H1 (cell line): ENCODE measurements around the gene GABARAPL2. TPM values are rescaled to one million over a fixed set of nuclear protein-coding genes. Genes with fewer than 3 reads are reported as not detected.

Source experiments
- BRCA1 ChIP-seq: IDR thresholded peaks from 2 replicates; pipeline ENCODE4 v1.6.1; 2012; ENCODE audit warnings: low read depth, low read length, improper control_type of control experiment
- CHD1 ChIP-seq: IDR thresholded peaks from 2 replicates; pipeline ENCODE4 v1.6.1; 2012; ENCODE audit warnings: low read depth, low read length, improper control_type of control experiment
- CHD7 ChIP-seq: fragments of 300-600 bp; sonication (generic); IDR thresholded peaks from 2 replicates; pipeline ENCODE4 v1.7.1; 2012; ENCODE audit warnings: low read length, moderate library complexity, mild to moderate bottlenecking, inconsistent platforms; ENCODE audit not compliant: insufficient replicate concordance
- E2F6 ChIP-seq: IDR thresholded peaks from 2 replicates; pipeline ENCODE4 v1.6.1; 2012; ENCODE audit warnings: inconsistent platforms
- GABPA ChIP-seq: IDR thresholded peaks from 2 replicates; pipeline ENCODE4 v1.6.1; 2011; ENCODE audit warnings: mild to moderate bottlenecking, low read length, moderate library complexity, borderline replicate concordance; ENCODE audit not compliant: insufficient read depth
- SAP30 ChIP-seq: fragments of 300-600 bp; sonication (generic); IDR thresholded peaks from 2 replicates; pipeline ENCODE4 v1.7.1; 2012; ENCODE audit warnings: low read length, moderate library complexity, mild to moderate bottlenecking, inconsistent platforms; ENCODE audit not compliant: insufficient read depth, insufficient replicate concordance
- SIN3A ChIP-seq, 2 experiments: IDR thresholded peaks in 1 of 2; conservative IDR thresholded peaks in 1 of 2; 2 replicates each; pipeline ENCODE4 v1.6.1; 2011 to 2012; ENCODE audit warnings: low read length in 2 of 2, improper control_type of control experiment in 1 of 2, low read depth in 1 of 2, mild to moderate bottlenecking in 1 of 2
- SP1 ChIP-seq: IDR thresholded peaks from 2 replicates; pipeline ENCODE4 v1.6.1; 2011; ENCODE audit warnings: low read depth, low read length
- SP4 ChIP-seq: IDR thresholded peaks from 2 replicates; pipeline ENCODE4 v1.6.1; 2012; ENCODE audit warnings: low read length, inconsistent platforms
- TEAD4 ChIP-seq: IDR thresholded peaks from 2 replicates; pipeline ENCODE4 v1.6.1; 2012; ENCODE audit warnings: low read depth, low read length, inconsistent platforms, mixed read lengths
- ZNF274 ChIP-seq: IDR thresholded peaks from 2 replicates; pipeline ENCODE4 v1.7.0; 2012; ENCODE audit warnings: low read length, borderline replicate concordance; ENCODE audit errors: extremely low read depth
- polyA plus RNA-seq, 7 experiments: library from polyadenylated mRNA; depleted of rRNA in 3 of 7; stranded (reverse) in 5 of 7; unstranded in 2 of 7; fragments of >200 nt in 5 of 7; fragments of 200-250 nt in 2 of 7; gene quantifications; 1 replicate in 5 of 7; 2 replicates in 1 of 7; 4 replicates in 1 of 7; pipeline versions ENCODE4 v1.2.1 to v1.2.3, GENCODE V29; 2011 to 2013; ENCODE audit warnings: missing spikeins in 2 of 7, mixed read lengths in 2 of 7
- total RNA-seq: library from RNA; stranded (reverse); fragmentation: NEBNext Ultra II Directional; extraction: Animal tissue kit (Norgen Biotek cat#: 25700); gene quantifications from 2 replicates; pipeline ENCODE4 v1.2.1, GENCODE V29; 2021

Gene GABARAPL2
- total and polyA plus RNA-seq, 2 of the 8 experiments (the other 6 are each of a cell fraction or from before 2014, with no cell fraction given) = 65.8 to 71.3 TPM

- TF ChIP-seq GABPA = no peak; the same call in 1 of the 2 replicates
- no peak for TF ChIP-seq E2F6
- peak in 1 of 2 experiments; percentile 61; a peak in 1 of 4 replicates for TF ChIP-seq SIN3A (conservative IDR thresholded peaks at IDR 0.05 in 1 of 2, IDR thresholded peaks at IDR 0.05 in 1 of 2; ENCODE audit: low read depth in 1 of 2, low read length in 2 of 2)
- TF ChIP-seq SP4 = no peak
- no peak for TF ChIP-seq SAP30
- no peak for TF ChIP-seq CHD1
- TF ChIP-seq BRCA1 = no peak
- TF ChIP-seq SP1 = no peak
- no peak for TF ChIP-seq CHD7
- TF ChIP-seq ZNF274 = no peak
- no peak for TF ChIP-seq TEAD4
Measured at GRCh38 chr16:75550211-75550662, 15.9 kb upstream of the GABARAPL2 start (continued).
